ENCODE measurements around the gene ADRB2.

The ADRB2 gene

DNA sequence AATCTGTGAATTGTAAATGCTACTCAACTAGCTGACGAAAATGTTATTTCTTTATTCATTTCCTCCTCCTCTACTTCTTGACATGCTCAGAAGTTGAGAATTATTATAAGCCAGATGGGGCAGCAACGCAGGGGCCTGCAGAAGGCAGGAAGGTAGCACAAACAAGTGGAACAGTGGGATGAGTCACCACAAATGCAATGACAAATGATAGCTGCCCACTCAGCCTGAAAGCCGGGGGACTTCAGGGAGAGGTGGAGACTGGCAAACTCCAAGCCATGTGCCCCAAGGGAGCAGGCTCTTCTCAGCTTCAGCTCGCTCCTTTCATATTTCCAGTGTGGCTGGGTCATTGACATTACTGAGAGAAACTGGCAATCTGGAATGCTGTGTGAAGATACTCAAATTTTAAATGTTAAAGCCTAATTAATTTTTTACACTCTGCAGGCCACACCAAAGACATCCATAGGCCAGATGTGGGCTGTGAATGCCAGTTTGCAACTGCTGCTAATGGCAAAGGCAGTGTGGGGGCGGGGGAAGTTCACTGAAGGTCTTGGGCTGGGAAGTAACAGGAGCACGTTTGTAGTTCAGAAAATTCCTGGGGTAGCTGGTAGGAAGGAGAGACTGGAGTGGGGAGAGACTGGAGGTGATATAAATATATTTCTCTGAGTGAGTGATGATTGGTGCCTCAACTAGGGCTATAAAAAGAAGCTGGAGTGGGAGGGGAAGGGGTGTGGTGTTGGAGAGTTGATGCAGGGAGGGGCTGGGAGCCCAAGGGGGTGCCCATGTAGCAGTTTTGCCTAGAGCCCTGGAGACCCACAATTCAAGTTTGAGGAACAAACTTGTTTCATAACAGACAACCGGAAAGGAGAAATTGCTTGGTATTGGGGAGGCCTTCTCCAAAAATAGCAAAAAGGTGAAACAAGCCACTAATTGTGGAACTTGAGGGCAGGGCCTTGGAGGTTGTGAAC is 20.8 kb upstream of the ADRB2 start:
- no peak overlapping the region for H3K27ac ChIP-seq (ENCODE audit: low read length)
- no peaks in the 10 kb centered on the region for H3K36me3 ChIP-seq (ENCODE audit: control insufficient read depth, insufficient read depth, low read length)
- H3K4me1 ChIP-seq (ENCODE audit: control insufficient read depth, insufficient read depth, low read length) = 0 out of 2 replicates have a peak, but pooled peaks cover 1% of the 10 kb centered on the region
- H3K4me3 ChIP-seq (ENCODE audit: low read length) = no peak overlapping the region
- no peaks in the 10 kb centered on the region for H3K27me3 ChIP-seq (ENCODE audit: control insufficient read depth, insufficient read depth, low read length)
- no peak for DNase-seq (ENCODE audit: low read depth, low spot score)
- WGBS (ENCODE audit: insufficient coverage, insufficient read length) = no CpG with 5 or more reads among the region's 7 CpGs
- no peaks in the 10 kb centered on the region for H3K9me3 ChIP-seq (ENCODE audit: control insufficient read depth, insufficient read depth, low read length)

DNA sequence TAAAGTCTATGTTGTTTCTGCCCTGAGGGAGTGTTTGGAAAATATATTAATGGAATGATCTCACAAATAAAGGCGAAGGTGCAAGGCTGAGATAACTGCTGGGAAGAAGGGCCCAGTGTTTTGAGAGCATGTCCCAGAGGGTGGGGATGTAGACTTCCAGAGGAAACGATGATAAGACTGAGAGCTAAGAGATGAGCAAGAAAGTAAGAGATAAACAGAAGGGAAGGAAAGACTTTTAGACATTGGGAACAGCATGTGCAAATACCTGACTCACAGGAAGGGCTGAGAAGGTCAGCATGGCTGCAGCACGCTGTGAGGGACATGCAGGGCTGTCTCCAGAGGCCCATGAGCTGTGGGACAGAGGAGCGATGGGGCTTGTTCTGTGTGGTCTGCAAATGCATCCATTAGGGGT is 19.9 kb upstream of the ADRB2 start:
- no peak overlapping the region for H3K27ac ChIP-seq (ENCODE audit: low read length)
- no peaks in the 10 kb centered on the region for H3K27me3 ChIP-seq (ENCODE audit: control insufficient read depth, insufficient read depth, low read length)
- H3K4me3 ChIP-seq (ENCODE audit: low read length) = no peak overlapping the region
- 0 out of 2 replicates have a peak, but pooled peaks cover 1% of the 10 kb centered on the region for H3K4me1 ChIP-seq (ENCODE audit: control insufficient read depth, insufficient read depth, low read length)
- no peaks in the 10 kb centered on the region for H3K36me3 ChIP-seq (ENCODE audit: control insufficient read depth, insufficient read depth, low read length)
- no peaks in the 10 kb centered on the region for H3K9me3 ChIP-seq (ENCODE audit: control insufficient read depth, insufficient read depth, low read length)
- no CpG with 5 or more reads among the region's 4 CpGs for WGBS (ENCODE audit: insufficient coverage, insufficient read length)
- no peak for DNase-seq (ENCODE audit: low read depth, low spot score)

DNA sequence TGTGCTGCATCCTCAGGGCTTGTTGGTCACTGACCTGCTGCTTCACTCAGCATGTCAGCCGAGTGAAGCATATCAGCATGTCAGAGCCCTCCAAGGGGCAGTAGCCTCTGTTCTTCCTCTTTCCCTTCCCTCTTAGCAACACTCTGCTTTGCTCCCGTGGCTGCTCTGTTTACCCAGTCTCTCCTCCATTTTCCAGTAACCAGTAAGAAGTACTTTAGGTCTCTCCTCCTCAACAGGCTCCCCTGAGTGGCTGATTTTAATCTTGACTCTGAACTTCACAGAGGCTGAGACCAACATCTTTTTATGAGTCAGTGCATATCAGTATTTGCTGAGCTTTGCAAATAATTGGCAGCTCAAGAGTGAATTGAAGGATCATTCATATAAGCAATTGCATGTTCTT is 18.6 kb upstream of the ADRB2 start:
- H3K27me3 ChIP-seq (ENCODE audit: control insufficient read depth, insufficient read depth, low read length) = no peaks in the 10 kb centered on the region
- no CpG with 5 or more reads among the region's 2 CpGs for WGBS (ENCODE audit: insufficient coverage, insufficient read length)
- no peaks in the 10 kb centered on the region for H3K9me3 ChIP-seq (ENCODE audit: control insufficient read depth, insufficient read depth, low read length)
- no peak overlapping the region for H3K4me3 ChIP-seq (ENCODE audit: low read length)
- 0 out of 2 replicates have a peak, but pooled peaks cover 1% of the 10 kb centered on the region for H3K4me1 ChIP-seq (ENCODE audit: control insufficient read depth, insufficient read depth, low read length)
- H3K36me3 ChIP-seq (ENCODE audit: control insufficient read depth, insufficient read depth, low read length) = no peaks in the 10 kb centered on the region
- DNase-seq (ENCODE audit: low read depth, low spot score) = no peak
- no peak overlapping the region for H3K27ac ChIP-seq (ENCODE audit: low read length)

DNA sequence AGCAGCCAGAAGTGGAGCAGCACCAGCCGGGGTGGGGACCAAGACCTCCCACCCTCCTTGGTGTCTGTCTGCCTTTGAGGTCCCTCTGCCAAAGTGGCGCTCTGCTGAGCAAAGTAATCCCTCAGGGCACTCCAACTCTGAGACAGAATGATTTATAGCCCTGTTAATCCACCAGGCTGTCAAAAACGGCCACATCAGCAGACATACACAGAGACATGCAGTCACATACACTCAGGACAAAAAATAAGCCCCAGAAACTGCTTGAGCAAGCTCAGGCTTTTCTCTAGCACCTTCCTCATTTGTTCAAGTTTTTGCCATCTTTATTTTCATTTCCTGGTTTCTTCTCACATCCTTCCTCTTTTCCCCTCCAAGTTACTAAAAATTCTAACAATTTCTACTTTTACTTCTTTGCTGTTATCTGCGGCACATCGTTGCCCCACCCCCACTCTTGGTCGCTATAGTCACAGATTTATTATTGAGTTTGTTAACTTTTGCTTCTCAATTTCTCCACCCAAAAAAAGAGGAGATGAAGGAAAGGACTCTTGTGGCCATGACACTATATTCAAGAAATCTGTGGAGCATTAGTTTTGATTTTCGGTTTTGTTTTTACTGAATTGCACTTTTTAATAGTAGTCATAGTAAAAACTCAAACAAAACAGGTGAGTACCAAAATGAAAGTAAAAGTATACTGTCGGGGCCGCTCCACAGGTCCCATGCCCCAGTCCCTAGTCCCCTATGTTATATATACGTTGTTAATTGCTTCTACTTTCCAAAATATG is 17.4 kb upstream of the ADRB2 start:
- Histone ChIP-seq H3K4me1 (ENCODE audit: control insufficient read depth, insufficient read depth, low read length) (0 out of 2 replicates have a peak, but pooled peaks cover 1% of the 10 kb centered on the region), H3K4me3 (ENCODE audit: low read length) (no peak overlapping the region)
- DNase-seq (ENCODE audit: low read depth, low spot score) = no peak

DNA sequence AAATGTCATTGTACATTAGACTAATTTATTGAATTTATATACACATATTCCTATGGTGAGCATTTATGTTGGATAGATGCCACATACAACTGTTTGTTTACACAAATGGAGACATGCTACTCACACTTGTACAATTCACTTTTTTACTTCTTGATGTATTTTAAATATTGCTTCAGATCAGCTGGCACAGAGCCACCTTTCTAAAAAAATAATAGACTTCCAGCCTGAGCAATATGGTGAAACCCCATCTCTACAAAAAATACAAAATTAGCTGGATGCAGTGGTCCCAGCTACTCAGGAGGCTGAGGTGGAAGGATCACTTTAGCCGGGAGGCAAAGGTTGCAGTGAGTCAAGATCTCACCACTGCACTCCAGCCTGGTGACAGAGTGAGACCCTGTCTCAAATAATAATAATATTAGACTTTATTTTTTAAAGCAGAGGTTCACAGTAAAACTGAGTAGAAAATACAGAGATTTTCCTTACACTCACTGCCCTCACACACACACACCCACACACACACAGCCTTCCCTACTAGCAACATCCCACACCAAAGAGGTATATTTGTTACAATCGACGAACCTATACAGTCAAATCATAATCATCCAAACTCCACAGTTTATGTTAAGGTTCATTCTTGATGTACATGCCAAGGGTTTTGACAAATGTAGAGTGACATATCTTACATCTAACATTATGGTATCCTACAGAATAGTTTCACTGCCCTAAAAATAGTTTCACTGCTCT is 16.5 kb upstream of the ADRB2 start:
- Histone ChIP-seq H3K27ac (ENCODE audit: low read length) (no peak overlapping the region), H3K9me3 (ENCODE audit: control insufficient read depth, insufficient read depth, low read length) (no peaks in the 10 kb centered on the region), H3K4me1 (ENCODE audit: control insufficient read depth, insufficient read depth, low read length) (0 out of 2 replicates have a peak, but pooled peaks cover 1% of the 10 kb centered on the region), H3K27me3 (ENCODE audit: control insufficient read depth, insufficient read depth, low read length) (no peaks in the 10 kb centered on the region), H3K36me3 (ENCODE audit: control insufficient read depth, insufficient read depth, low read length) (no peaks in the 10 kb centered on the region), H3K4me3 (ENCODE audit: low read length) (no peak overlapping the region)
- DNase-seq (ENCODE audit: low read depth, low spot score) = no peak
- no CpG with 5 or more reads among the region's 3 CpGs for WGBS (ENCODE audit: insufficient coverage, insufficient read length)

More for the DNA sequence above, 17.4 kb upstream of the ADRB2 start:
- Histone ChIP-seq H3K27ac (ENCODE audit: low read length) (no peak overlapping the region), H3K9me3 (ENCODE audit: control insufficient read depth, insufficient read depth, low read length) (no peaks in the 10 kb centered on the region), H3K36me3 (ENCODE audit: control insufficient read depth, insufficient read depth, low read length) (no peaks in the 10 kb centered on the region), H3K27me3 (ENCODE audit: control insufficient read depth, insufficient read depth, low read length) (no peaks in the 10 kb centered on the region)
- no CpG with 5 or more reads among the region's 10 CpGs for WGBS (ENCODE audit: insufficient coverage, insufficient read length)

DNA sequence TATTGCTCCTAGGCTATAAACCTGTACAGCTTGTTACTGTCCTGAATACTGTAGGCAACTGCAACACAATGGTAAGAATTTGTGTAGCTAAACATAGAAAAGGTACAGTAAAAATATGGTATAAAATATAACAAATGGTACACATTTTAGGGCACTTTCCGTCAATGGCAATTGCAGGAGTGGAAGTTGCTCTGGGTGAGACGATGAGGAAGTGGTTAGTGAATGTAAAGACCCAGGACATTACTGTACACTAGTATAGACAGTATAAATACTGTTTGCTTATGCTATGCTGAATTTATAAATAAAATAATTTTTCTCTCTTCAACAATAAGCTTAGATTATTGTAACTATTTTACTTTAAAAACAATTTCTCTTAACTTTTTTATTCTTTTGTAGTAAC is 15.6 kb upstream of the ADRB2 start:
- no peaks in the 10 kb centered on the region for H3K9me3 ChIP-seq (ENCODE audit: control insufficient read depth, insufficient read depth, low read length)
- 0 out of 2 replicates have a peak, but pooled peaks cover 1% of the 10 kb centered on the region for H3K4me1 ChIP-seq (ENCODE audit: control insufficient read depth, insufficient read depth, low read length)
- no peak overlapping the region for H3K27ac ChIP-seq (ENCODE audit: low read length)

DNA sequence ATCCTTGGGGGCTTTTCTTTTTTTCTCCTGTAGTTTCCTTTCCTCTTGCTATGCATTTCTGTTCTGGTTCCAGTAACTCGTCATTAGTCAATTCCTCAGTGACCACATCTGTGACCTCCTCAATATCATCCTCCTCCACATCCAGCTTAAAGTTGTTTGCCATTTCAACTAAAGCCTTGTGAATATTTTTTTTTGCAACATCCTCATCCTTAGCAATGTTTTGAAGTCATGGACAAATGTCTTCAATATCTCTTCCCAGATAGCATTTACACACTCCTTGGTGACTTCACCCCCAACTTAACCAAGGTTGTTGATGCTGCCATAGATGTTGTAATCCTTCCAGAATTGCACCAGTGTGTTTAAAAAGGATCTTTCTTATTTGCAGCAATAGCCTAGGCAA is 14.7 kb upstream of the ADRB2 start:
- no peak for DNase-seq (ENCODE audit: low read depth, low spot score)
- Histone ChIP-seq H3K4me1 (ENCODE audit: control insufficient read depth, insufficient read depth, low read length) (0 out of 2 replicates have a peak, but pooled peaks cover 1% of the 10 kb centered on the region), H3K27ac (ENCODE audit: low read length) (no peak overlapping the region), H3K9me3 (ENCODE audit: control insufficient read depth, insufficient read depth, low read length) (no peaks in the 10 kb centered on the region), H3K36me3 (ENCODE audit: control insufficient read depth, insufficient read depth, low read length) (no peaks in the 10 kb centered on the region), H3K27me3 (ENCODE audit: control insufficient read depth, insufficient read depth, low read length) (no peaks in the 10 kb centered on the region), H3K4me3 (ENCODE audit: low read length) (no peak overlapping the region)
- no CpG with 5 or more reads among the region's 1 CpG for WGBS (ENCODE audit: insufficient coverage, insufficient read length)

More for the DNA sequence above, 15.6 kb upstream of the ADRB2 start:
- Histone ChIP-seq H3K4me3 (ENCODE audit: low read length) (no peak overlapping the region), H3K36me3 (ENCODE audit: control insufficient read depth, insufficient read depth, low read length) (no peaks in the 10 kb centered on the region), H3K27me3 (ENCODE audit: control insufficient read depth, insufficient read depth, low read length) (no peaks in the 10 kb centered on the region)
- no CpG with 5 or more reads among the region's 2 CpGs for WGBS (ENCODE audit: insufficient coverage, insufficient read length)
- DNase-seq (ENCODE audit: low read depth, low spot score) = no peak

DNA sequence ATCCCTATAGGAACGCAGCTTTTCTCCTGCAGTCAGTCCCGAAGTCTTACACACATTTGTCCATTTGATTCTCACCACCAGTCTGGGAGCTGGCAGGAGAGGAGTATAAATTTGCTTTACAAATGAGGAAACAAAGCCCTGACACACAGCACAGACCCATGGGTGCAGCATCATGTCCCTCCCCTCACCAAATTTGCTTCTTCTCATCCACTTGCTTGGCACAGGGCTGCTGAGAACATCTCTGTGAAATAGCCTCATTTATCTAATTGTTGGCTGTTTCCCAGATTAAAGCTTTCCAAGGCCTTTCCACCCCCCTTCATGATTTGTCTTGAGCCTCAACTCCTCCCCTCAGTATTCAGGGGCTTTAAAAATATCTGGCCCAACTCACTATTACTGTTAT is 11.3 kb upstream of the ADRB2 start:
- no peak for DNase-seq (ENCODE audit: low read depth, low spot score)
- no CpG with 5 or more reads among the region's 2 CpGs for WGBS (ENCODE audit: insufficient coverage, insufficient read length)
- no peaks in the 10 kb centered on the region for H3K36me3 ChIP-seq (ENCODE audit: control insufficient read depth, insufficient read depth, low read length)
- no peak overlapping the region for H3K27ac ChIP-seq (ENCODE audit: low read length)
- no peaks in the 10 kb centered on the region for H3K27me3 ChIP-seq (ENCODE audit: control insufficient read depth, insufficient read depth, low read length)
- no peaks in the 10 kb centered on the region for H3K9me3 ChIP-seq (ENCODE audit: control insufficient read depth, insufficient read depth, low read length)
- no peaks in the 10 kb centered on the region for H3K4me1 ChIP-seq (ENCODE audit: control insufficient read depth, insufficient read depth, low read length)
- no peak overlapping the region for H3K4me3 ChIP-seq (ENCODE audit: low read length)

DNA sequence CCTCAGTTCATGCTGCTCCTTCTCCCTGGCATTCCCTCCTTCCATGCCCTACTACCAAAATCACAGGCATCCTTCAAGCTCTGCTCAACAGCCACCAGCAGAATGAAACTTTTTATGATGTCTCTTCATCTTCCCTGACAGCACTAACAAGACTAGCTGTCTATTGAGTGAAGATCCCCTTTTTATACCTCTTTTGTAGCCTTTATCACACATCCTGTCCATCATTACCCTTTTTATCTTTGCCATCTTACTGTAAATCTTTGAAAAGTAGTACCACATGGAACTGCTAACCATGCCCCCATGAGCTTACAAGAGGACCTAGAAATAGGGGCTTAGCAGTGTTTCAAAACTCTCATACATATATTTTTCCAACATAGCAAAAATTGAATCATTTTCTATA is 10.8 kb upstream of the ADRB2 start:
- Histone ChIP-seq H3K4me3 (ENCODE audit: low read length) (no peak overlapping the region), H3K27ac (ENCODE audit: low read length) (no peak overlapping the region), H3K36me3 (ENCODE audit: control insufficient read depth, insufficient read depth, low read length) (no peaks in the 10 kb centered on the region), H3K4me1 (ENCODE audit: control insufficient read depth, insufficient read depth, low read length) (no peaks in the 10 kb centered on the region), H3K27me3 (ENCODE audit: control insufficient read depth, insufficient read depth, low read length) (no peaks in the 10 kb centered on the region), H3K9me3 (ENCODE audit: control insufficient read depth, insufficient read depth, low read length) (no peaks in the 10 kb centered on the region)
- no peak for DNase-seq (ENCODE audit: low read depth, low spot score)

DNA sequence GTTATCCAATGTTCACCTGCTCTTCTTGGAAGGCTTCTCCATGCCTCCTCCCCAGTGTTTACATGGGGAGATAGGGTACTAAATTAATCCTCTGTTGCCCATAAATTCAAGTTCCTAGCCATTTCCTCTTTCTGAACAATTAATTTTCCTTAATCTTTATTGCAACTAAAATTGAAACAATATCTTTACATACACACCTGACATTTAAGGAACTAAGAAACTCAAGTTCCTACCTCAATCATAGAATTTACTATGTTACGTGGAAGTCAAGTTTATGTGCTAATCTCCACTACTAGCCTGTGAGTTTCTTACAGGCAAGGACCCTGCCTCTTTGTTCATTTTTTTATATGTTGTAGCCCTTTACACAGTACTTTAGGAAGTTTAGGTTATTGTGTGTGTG is 10.1 kb upstream of the ADRB2 start:
- WGBS (ENCODE audit: insufficient coverage, insufficient read length) = no CpG with 5 or more reads among the region's 1 CpG
- Histone ChIP-seq H3K36me3 (ENCODE audit: control insufficient read depth, insufficient read depth, low read length) (no peaks in the 10 kb centered on the region), H3K4me3 (ENCODE audit: low read length) (no peak overlapping the region), H3K27me3 (ENCODE audit: control insufficient read depth, insufficient read depth, low read length) (no peaks in the 10 kb centered on the region), H3K4me1 (ENCODE audit: control insufficient read depth, insufficient read depth, low read length) (no peaks in the 10 kb centered on the region), H3K9me3 (ENCODE audit: control insufficient read depth, insufficient read depth, low read length) (no peaks in the 10 kb centered on the region), H3K27ac (ENCODE audit: low read length) (no peak overlapping the region)
- DNase-seq (ENCODE audit: low read depth, low spot score) = no peak
